GM12878 (cell line): Measurements from ENCODE around the gene LDLRAP1. TPM values are rescaled to one million over a fixed set of nuclear protein-coding genes. Genes with fewer than 3 reads are reported as not detected.
A peak's percentile ranks its signal among the peaks of the same experiment; 100 is the strongest.

Experiments
- CREM ChIP-seq: IDR thresholded peaks from 2 replicates; pipeline ENCODE4 v1.6.1; 2014; ENCODE audit warnings: antibody characterized with exemption, low read depth
- EZH2 ChIP-seq: IDR thresholded peaks from 2 replicates; pipeline ENCODE4 v1.6.1; 2012; ENCODE audit warnings: low read depth, mild to moderate bottlenecking, control low read depth, inconsistent platforms, low read length, borderline replicate concordance; ENCODE audit not compliant: control insufficient read depth
- FOXM1 ChIP-seq: IDR thresholded peaks from 2 replicates; pipeline ENCODE4 v1.6.1; 2012; ENCODE audit warnings: low read depth, mild to moderate bottlenecking, inconsistent platforms, low read length, moderate library complexity
- GATAD2B ChIP-seq: fragments of 450-650 bp; conservative IDR thresholded peaks from 2 replicates; pipeline ENCODE4 v1.6.1; 2017; ENCODE audit warnings: low read depth, mild to moderate bottlenecking, moderate library complexity
- HCFC1 ChIP-seq: fragments of 150-350 bp; IDR thresholded peaks from 2 replicates; pipeline ENCODE4 v1.6.1; 2014; ENCODE audit warnings: low read length
- IRF4 ChIP-seq: IDR thresholded peaks from 2 replicates; pipeline ENCODE4 v1.6.1; 2011; ENCODE audit warnings: low read depth, low read length
- NFXL1 ChIP-seq: fragments of 450-650 bp; IDR thresholded peaks from 2 replicates; pipeline ENCODE4 v1.6.1; 2017; ENCODE audit warnings: antibody characterized with exemption, mild to moderate bottlenecking, borderline replicate concordance
- PAX5 ChIP-seq: IDR thresholded peaks from 2 replicates; pipeline ENCODE4 v1.6.1; 2011; ENCODE audit warnings: low read depth, low read length, borderline replicate concordance
- SRF ChIP-seq, 2 experiments: IDR thresholded peaks; 2 replicates each; pipeline ENCODE4 v1.6.1; 2011; ENCODE audit warnings: low read depth in 2 of 2, low read length in 2 of 2, mild to moderate bottlenecking in 1 of 2, moderate library complexity in 1 of 2
- STAT1 ChIP-seq: fragments of 450-650 bp; conservative IDR thresholded peaks from 2 replicates; pipeline ENCODE4 v1.6.1; 2014; ENCODE audit warnings: antibody characterized with exemption, mild to moderate bottlenecking
- WRNIP1 ChIP-seq: IDR thresholded peaks from 2 replicates; pipeline ENCODE4 v1.6.1; 2011; ENCODE audit warnings: low read depth, low read length, improper control_type of control experiment, borderline replicate concordance
- YY1 ChIP-seq: IDR thresholded peaks from 2 replicates; pipeline ENCODE4 v1.6.1; 2011; ENCODE audit warnings: low read depth, mild to moderate bottlenecking, low read length
- polyA plus RNA-seq, 11 experiments: library from polyadenylated mRNA; depleted of rRNA in 4 of 11; unstranded in 6 of 11; stranded (reverse) in 5 of 11; fragments of >200 nt; fragmentation: Nextera tagmentation in 4 of 11; fragmentation: Illumina TruSeq in 1 of 11; extraction: Ambion mirVana in 4 of 11; extraction: Trizol in 1 of 11; gene quantifications; 1 replicate in 1 of 11; 2 replicates in 10 of 11; pipeline versions ENCODE4 v1.2.1 to v1.2.3, GENCODE V29; 2011 to 2016; ENCODE audit warnings: inconsistent platforms in 2 of 11, missing spikeins in 2 of 11, low read depth in 1 of 11
- total RNA-seq, 4 experiments: library from RNA; depleted of rRNA in 3 of 4; stranded (reverse); fragments of >200 nt in 3 of 4; fragmentation: Illumina TruSeq in 1 of 4; extraction: Trizol in 1 of 4; gene quantifications; 2 replicates each; pipeline versions ENCODE4 v1.2.1 to v1.2.3, GENCODE V29; 2013 to 2021
- TF ChIP-seq, protein P1 (sequence below): fragments of 450-650 bp; formaldehyde crosslinking; IDR thresholded peaks from 2 replicates; pipeline ENCODE4 v1.4.0; 2022; ENCODE audit warnings: mild to moderate bottlenecking, moderate library complexity
- TF ChIP-seq, protein P2 (sequence below): IDR thresholded peaks from 2 replicates; pipeline ENCODE4 v1.6.1; 2011; ENCODE audit warnings: mild to moderate bottlenecking, low read depth, low read length, moderate library complexity; ENCODE audit not compliant: insufficient replicate concordance
- TF ChIP-seq, protein P3 (sequence below): IDR thresholded peaks from 2 replicates; pipeline ENCODE4 v1.6.1; 2011; ENCODE audit warnings: low read depth, mild to moderate bottlenecking, low read length, moderate library complexity, borderline replicate concordance; ENCODE audit errors: extremely low read depth
- TF ChIP-seq, protein P4 (sequence below): fragments of 450-650 bp; IDR thresholded peaks from 2 replicates; pipeline ENCODE4 v1.6.1; 2017; ENCODE audit warnings: mild to moderate bottlenecking, moderate library complexity
- TF ChIP-seq, protein P5 (sequence below): IDR thresholded peaks from 2 replicates; pipeline ENCODE4 v1.6.1; 2012; ENCODE audit warnings: low read depth, low read length, improper control_type of control experiment

Gene LDLRAP1
- total and polyA plus RNA-seq, 10 of the 15 experiments (the other 5 are each of a cell fraction or from before 2014, with no cell fraction given), result 0.43 to 37.6 (median 22.0) TPM

DNA sequence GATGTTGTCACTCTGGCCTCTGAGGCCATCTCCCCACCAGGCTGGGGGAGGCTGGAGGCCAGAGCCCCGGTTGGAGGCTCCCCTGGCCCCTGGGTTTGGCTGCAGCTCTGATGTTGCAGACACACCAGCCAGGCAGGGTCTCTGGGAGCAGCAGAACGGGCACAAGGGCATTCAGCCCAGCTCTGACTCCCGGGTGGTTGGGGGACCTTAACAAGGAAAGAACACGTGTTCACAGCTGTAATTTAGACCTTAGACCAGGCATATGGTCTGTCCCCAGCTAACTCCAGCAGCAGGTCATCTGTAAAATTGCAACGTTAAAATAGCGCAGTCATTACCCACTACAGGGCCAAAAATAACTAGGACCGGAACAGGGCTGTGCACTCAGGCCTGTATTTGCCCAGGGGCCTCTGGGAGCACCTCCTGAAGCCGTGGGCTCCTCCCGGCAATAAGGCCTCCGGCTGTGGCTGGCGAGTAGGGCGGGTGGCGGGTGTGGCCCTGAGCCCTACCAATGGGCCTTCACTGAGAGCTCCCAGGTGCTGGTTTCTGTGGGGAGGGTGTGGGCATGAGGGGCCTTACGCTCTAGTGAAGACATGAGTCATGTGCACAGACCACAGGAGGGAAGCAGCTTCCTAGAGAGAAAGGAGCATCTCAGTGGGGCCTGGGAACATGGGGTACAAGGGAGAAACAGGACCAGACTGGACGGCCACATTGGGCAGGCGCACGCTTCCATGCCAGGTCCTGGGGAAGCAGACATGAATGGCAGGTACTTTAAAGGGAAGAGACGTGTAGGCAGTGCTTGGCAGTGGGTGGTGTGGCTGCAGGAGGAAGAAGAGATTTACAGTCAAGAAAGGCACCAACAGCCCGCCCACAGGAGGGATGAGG is 6.1 kb downstream of the LDLRAP1 start (continued):
- TF ChIP-seq, protein P1, sequence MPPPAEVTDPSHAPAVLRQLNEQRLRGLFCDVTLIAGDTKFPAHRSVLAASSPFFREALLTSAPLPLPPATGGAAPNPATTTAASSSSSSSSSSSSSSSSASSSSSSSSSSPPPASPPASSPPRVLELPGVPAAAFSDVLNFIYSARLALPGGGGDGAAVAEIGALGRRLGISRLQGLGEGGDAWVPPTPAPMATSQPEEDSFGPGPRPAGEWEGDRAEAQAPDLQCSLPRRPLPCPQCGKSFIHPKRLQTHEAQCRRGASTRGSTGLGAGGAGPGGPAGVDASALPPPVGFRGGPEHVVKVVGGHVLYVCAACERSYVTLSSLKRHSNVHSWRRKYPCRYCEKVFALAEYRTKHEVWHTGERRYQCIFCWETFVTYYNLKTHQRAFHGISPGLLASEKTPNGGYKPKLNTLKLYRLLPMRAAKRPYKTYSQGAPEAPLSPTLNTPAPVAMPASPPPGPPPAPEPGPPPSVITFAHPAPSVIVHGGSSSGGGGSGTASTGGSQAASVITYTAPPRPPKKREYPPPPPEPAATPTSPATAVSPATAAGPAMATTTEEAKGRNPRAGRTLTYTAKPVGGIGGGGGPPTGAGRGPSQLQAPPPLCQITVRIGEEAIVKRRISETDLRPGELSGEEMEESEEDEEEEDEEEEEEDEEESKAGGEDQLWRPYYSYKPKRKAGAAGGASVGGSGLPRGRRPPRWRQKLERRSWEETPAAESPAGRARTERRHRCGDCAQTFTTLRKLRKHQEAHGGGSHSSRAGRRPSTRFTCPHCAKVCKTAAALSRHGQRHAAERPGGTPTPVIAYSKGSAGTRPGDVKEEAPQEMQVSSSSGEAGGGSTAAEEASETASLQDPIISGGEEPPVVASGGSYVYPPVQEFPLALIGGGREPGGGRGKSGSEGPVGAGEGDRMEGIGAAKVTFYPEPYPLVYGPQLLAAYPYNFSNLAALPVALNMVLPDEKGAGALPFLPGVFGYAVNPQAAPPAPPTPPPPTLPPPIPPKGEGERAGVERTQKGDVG (CRISPR knock-in tag), result no peak
- TF ChIP-seq HCFC1, result no peak
- no peak for TF ChIP-seq YY1
- TF ChIP-seq EZH2, result no peak
- no peak for TF ChIP-seq WRNIP1
- no peak for TF ChIP-seq GATAD2B
- no peak for TF ChIP-seq IRF4
- TF ChIP-seq, protein P2, sequence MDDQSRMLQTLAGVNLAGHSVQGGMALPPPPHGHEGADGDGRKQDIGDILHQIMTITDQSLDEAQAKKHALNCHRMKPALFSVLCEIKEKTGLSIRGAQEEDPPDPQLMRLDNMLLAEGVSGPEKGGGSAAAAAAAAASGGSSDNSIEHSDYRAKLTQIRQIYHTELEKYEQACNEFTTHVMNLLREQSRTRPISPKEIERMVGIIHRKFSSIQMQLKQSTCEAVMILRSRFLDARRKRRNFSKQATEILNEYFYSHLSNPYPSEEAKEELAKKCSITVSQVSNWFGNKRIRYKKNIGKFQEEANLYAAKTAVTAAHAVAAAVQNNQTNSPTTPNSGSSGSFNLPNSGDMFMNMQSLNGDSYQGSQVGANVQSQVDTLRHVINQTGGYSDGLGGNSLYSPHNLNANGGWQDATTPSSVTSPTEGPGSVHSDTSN, result no peak
- TF ChIP-seq, protein P3, sequence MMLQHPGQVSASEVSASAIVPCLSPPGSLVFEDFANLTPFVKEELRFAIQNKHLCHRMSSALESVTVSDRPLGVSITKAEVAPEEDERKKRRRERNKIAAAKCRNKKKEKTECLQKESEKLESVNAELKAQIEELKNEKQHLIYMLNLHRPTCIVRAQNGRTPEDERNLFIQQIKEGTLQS, result no peak
- peak; percentile 62; the same call in 1 of the 2 replicates for TF ChIP-seq FOXM1
- TF ChIP-seq SRF (IDR thresholded peaks at IDR 0.05; ENCODE audit: low read depth in 2 of 2, low read length in 2 of 2), result peak in 1 of 2 experiments; percentile 35; a peak in 1 of 4 replicates
- TF ChIP-seq, protein P4, sequence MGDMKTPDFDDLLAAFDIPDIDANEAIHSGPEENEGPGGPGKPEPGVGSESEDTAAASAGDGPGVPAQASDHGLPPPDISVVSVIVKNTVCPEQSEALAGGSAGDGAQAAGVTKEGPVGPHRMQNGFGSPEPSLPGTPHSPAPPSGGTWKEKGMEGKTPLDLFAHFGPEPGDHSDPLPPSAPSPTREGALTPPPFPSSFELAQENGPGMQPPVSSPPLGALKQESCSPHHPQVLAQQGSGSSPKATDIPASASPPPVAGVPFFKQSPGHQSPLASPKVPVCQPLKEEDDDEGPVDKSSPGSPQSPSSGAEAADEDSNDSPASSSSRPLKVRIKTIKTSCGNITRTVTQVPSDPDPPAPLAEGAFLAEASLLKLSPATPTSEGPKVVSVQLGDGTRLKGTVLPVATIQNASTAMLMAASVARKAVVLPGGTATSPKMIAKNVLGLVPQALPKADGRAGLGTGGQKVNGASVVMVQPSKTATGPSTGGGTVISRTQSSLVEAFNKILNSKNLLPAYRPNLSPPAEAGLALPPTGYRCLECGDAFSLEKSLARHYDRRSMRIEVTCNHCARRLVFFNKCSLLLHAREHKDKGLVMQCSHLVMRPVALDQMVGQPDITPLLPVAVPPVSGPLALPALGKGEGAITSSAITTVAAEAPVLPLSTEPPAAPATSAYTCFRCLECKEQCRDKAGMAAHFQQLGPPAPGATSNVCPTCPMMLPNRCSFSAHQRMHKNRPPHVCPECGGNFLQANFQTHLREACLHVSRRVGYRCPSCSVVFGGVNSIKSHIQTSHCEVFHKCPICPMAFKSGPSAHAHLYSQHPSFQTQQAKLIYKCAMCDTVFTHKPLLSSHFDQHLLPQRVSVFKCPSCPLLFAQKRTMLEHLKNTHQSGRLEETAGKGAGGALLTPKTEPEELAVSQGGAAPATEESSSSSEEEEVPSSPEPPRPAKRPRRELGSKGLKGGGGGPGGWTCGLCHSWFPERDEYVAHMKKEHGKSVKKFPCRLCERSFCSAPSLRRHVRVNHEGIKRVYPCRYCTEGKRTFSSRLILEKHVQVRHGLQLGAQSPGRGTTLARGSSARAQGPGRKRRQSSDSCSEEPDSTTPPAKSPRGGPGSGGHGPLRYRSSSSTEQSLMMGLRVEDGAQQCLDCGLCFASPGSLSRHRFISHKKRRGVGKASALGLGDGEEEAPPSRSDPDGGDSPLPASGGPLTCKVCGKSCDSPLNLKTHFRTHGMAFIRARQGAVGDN, result peak; percentile 83
- TF ChIP-seq CREM, result peak; percentile 61; the same call in 1 of the 2 replicates
- TF ChIP-seq, protein P5, sequence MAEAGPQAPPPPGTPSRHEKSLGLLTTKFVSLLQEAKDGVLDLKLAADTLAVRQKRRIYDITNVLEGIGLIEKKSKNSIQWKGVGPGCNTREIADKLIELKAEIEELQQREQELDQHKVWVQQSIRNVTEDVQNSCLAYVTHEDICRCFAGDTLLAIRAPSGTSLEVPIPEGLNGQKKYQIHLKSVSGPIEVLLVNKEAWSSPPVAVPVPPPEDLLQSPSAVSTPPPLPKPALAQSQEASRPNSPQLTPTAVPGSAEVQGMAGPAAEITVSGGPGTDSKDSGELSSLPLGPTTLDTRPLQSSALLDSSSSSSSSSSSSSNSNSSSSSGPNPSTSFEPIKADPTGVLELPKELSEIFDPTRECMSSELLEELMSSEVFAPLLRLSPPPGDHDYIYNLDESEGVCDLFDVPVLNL, result no peak
- TF ChIP-seq PAX5, result 0 out of 2 replicates have a peak, but pooled peaks have one; percentile 4
- TF ChIP-seq NFXL1, result peak; percentile 93
- TF ChIP-seq STAT1, result no peak
